ENCODE data around the gene MTHFD2L. TPM values are rescaled to one million over a fixed set of nuclear protein-coding genes. Genes with fewer than 3 reads are reported as not detected.

The MTHFD2L gene
- total and polyA plus RNA-seq, 8 donors, result 9.1 to 19.1 (median 16.6) TPM

GRCh38 chr4:74181219-74181618 lies 23.3 kb downstream of the MTHFD2L start:
- H3K4me3 ChIP-seq, result no peak overlapping the region
- H3K27ac ChIP-seq, result no peak overlapping the region
- no peaks in the 10 kb centered on the region for H3K27me3 ChIP-seq
- intact Hi-C loops (cut with DNase I), result no loop called here
- no peaks in the 10 kb centered on the region for H3K36me3 ChIP-seq
- H3K9me3 ChIP-seq, result no peaks in the 10 kb centered on the region
- no peaks in the 10 kb centered on the region for H3K4me1 ChIP-seq
- no peak for DNase-seq
- TF ChIP-seq, protein P1, sequence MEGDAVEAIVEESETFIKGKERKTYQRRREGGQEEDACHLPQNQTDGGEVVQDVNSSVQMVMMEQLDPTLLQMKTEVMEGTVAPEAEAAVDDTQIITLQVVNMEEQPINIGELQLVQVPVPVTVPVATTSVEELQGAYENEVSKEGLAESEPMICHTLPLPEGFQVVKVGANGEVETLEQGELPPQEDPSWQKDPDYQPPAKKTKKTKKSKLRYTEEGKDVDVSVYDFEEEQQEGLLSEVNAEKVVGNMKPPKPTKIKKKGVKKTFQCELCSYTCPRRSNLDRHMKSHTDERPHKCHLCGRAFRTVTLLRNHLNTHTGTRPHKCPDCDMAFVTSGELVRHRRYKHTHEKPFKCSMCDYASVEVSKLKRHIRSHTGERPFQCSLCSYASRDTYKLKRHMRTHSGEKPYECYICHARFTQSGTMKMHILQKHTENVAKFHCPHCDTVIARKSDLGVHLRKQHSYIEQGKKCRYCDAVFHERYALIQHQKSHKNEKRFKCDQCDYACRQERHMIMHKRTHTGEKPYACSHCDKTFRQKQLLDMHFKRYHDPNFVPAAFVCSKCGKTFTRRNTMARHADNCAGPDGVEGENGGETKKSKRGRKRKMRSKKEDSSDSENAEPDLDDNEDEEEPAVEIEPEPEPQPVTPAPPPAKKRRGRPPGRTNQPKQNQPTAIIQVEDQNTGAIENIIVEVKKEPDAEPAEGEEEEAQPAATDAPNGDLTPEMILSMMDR (IDR thresholded peaks at IDR 0.05), result no peak
- no peak for ATAC-seq

GRCh38 chr4:74188912-74189311 lies 31.0 kb downstream of the MTHFD2L start:
- Histone ChIP-seq H3K4me3 (no peak overlapping the region), H3K36me3 (no peaks in the 10 kb centered on the region), H3K4me1 (no peaks in the 10 kb centered on the region), H3K9me3 (no peaks in the 10 kb centered on the region), H3K27ac (no peak overlapping the region), H3K27me3 (no peaks in the 10 kb centered on the region)
- DNase-seq (no peak), ATAC-seq (no peak)
- TF ChIP-seq, protein P1 (IDR thresholded peaks at IDR 0.05), result no peak
- intact Hi-C loops (cut with DNase I), result no loop called here

- Histone ChIP-seq H3K4me1 (no peaks in the 10 kb centered on the region), H3K27ac (no peak overlapping the region), H3K36me3 (no peaks in the 10 kb centered on the region), H3K4me3 (no peak overlapping the region), H3K9me3 (no peaks in the 10 kb centered on the region), H3K27me3 (no peaks in the 10 kb centered on the region)
- ATAC-seq, result peak; percentile 66
- TF ChIP-seq, protein P1 (IDR thresholded peaks at IDR 0.05), result peak; percentile 43 to 57
- peak in 2 of 4 donors; percentile 15 to 53 for DNase-seq
- intact Hi-C loops (cut with DNase I), result loop anchor here in 1 of 2 donors (10.0 kb wide), 1 partner anchor 125 kb away; no protein-coding TSS in a partner anchor
These were observed 31.6 kb downstream of the MTHFD2L start for GRCh38 chr4:74189331-74190043.

DNA sequence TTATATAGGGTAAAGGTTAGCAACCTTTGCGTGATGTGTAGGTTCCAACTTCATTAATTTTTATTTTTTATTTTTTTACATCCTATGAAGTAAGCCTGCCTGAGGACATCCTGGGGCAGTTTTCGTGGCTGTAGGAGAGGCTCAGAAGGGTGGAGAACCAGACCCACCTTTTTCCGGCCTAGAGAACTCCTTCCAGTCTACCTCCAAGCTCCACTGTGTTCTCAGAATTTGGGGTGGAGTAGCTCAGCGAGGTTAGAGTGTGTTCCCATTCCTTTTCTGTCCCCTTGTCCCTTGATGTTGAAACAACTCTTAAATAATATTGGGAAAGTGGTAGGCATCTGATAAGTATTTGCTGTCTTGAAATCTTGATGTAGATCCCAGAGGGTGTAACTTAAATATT lies 32.4 kb downstream of the MTHFD2L start:
- Histone ChIP-seq H3K9me3 (no peaks in the 10 kb centered on the region), H3K36me3 (no peaks in the 10 kb centered on the region), H3K4me3 (no peak overlapping the region), H3K4me1 (no peaks in the 10 kb centered on the region), H3K27me3 (no peaks in the 10 kb centered on the region), H3K27ac (no peak overlapping the region)
- DNase-seq, result no peak
- TF ChIP-seq, protein P1 (IDR thresholded peaks at IDR 0.05), result no peak
- ATAC-seq, result peak; percentile 90
- intact Hi-C loops (cut with DNase I), result loop anchor here in 1 of 2 donors (10.0 kb wide), 1 partner anchor 124 kb away; no protein-coding TSS in a partner anchor

DNA sequence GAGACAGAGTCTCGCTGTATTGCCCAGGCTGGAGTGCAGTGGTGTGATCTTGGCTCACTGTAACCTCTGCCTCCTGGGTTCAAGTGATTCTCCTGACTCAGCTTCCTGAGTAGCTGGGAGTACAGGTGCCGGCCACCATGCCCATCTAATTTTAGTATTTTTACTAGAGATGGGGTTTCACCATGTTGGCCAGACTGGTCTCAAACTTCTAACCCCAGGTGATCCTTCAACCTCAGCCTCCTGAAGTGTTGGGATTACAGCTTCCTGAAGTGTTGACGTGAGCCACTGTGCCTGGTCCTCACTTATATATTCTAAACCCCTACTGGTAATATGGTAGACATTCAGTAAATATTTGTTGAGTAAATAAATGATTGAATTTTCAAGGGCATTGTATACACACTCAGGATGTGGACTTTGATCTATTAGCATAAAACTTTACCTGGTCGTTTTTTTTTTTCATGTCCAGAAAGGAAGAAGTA lies 33.0 kb downstream of the MTHFD2L start:
- Histone ChIP-seq H3K27me3 (no peaks in the 10 kb centered on the region), H3K4me3 (no peak overlapping the region), H3K9me3 (no peaks in the 10 kb centered on the region), H3K4me1 (no peaks in the 10 kb centered on the region), H3K27ac (no peak overlapping the region), H3K36me3 (no peaks in the 10 kb centered on the region)
- no peak for DNase-seq
- TF ChIP-seq, protein P1 (IDR thresholded peaks at IDR 0.05), result no peak
- intact Hi-C loops (cut with DNase I), result loop anchor here in 1 of 2 donors (10.0 kb wide), 1 partner anchor 124 kb away; no protein-coding TSS in a partner anchor
- peak; percentile 74 for ATAC-seq

Measured in left lung (tissue), 10 donors.